ENCODE data around the gene ESPL1.

- TF ChIP-seq CTCF (optimal IDR thresholded peaks at IDR 0.05 in 1 of 3, IDR thresholded peaks at IDR 0.05 in 1 of 3, conservative IDR thresholded peaks at IDR 0.05 in 1 of 3; ENCODE audit: extremely low read depth in 1 of 3, insufficient read depth in 2 of 3, low read length in 3 of 3) (no peak), EZH2 (IDR thresholded peaks at IDR 0.05; ENCODE audit: low read length) (no peak)
Observed at GRCh38 chr12:53220694-53221202, 47.4 kb upstream of the ESPL1 start.
